ENCODE measurements around the gene NPY2R.

DNA sequence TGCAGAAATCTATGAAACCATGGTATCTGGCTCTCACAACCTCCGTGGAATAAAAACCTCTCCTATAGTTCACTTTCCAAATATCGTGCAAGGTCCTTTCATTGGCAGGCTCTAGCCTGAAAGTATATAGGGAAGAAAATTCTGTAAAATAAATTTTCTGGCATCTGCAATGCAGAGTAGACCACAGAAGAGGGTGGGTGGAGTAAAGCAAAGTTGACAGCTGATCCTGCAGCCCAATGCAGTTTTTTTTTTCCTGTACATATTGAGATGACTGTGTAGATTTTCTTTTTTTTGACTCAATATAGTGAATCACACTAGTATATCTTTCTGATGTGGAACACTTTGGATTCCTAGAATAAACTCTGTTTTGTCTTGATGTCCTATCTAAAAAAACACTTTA is 56.7 kb downstream of the NPY2R start:
- TF ChIP-seq SNAI2 (CRISPR knock-in tag; IDR thresholded peaks at IDR 0.05) (no peak), BACH2 (CRISPR knock-in tag; IDR thresholded peaks at IDR 0.05; ENCODE audit: borderline replicate concordance) (no peak), OSR1 (CRISPR knock-in tag; IDR thresholded peaks at IDR 0.05) (no peak), PPARA (CRISPR knock-in tag; IDR thresholded peaks at IDR 0.05; ENCODE audit: borderline replicate concordance) (no peak), ZC3H10 (CRISPR knock-in tag; IDR thresholded peaks at IDR 0.05) (no peak), ZFP30 (CRISPR knock-in tag; IDR thresholded peaks at IDR 0.05) (no peak), GLIS3 (CRISPR knock-in tag; IDR thresholded peaks at IDR 0.05) (no peak), RARB (CRISPR knock-in tag; IDR thresholded peaks at IDR 0.05) (no peak), ARNTL (CRISPR knock-in tag; IDR thresholded peaks at IDR 0.05; ENCODE audit: borderline replicate concordance, low read depth) (no peak), CSDC2 (CRISPR knock-in tag; IDR thresholded peaks at IDR 0.05) (no peak)
- TF ChIP-seq, protein P1, sequence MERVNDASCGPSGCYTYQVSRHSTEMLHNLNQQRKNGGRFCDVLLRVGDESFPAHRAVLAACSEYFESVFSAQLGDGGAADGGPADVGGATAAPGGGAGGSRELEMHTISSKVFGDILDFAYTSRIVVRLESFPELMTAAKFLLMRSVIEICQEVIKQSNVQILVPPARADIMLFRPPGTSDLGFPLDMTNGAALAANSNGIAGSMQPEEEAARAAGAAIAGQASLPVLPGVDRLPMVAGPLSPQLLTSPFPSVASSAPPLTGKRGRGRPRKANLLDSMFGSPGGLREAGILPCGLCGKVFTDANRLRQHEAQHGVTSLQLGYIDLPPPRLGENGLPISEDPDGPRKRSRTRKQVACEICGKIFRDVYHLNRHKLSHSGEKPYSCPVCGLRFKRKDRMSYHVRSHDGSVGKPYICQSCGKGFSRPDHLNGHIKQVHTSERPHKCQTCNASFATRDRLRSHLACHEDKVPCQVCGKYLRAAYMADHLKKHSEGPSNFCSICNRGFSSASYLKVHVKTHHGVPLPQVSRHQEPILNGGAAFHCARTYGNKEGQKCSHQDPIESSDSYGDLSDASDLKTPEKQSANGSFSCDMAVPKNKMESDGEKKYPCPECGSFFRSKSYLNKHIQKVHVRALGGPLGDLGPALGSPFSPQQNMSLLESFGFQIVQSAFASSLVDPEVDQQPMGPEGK (CRISPR knock-in tag; IDR thresholded peaks at IDR 0.05; ENCODE audit: borderline replicate concordance) = no peak
- TF ChIP-seq, protein P2, sequence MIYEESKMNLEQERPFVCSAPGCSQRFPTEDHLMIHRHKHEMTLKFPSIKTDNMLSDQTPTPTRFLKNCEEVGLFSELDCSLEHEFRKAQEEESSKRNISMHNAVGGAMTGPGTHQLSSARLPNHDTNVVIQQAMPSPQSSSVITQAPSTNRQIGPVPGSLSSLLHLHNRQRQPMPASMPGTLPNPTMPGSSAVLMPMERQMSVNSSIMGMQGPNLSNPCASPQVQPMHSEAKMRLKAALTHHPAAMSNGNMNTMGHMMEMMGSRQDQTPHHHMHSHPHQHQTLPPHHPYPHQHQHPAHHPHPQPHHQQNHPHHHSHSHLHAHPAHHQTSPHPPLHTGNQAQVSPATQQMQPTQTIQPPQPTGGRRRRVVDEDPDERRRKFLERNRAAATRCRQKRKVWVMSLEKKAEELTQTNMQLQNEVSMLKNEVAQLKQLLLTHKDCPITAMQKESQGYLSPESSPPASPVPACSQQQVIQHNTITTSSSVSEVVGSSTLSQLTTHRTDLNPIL (CRISPR knock-in tag; IDR thresholded peaks at IDR 0.05; ENCODE audit: low read depth) = no peak

All from SK-N-SH treated with all-trans-retinoic acid at 6 μM for 48 hours (cell line).